Uterus (tissue), 2 donors: ENCODE results near the gene JAG1.

ENCODE experiments used
- CTCF ChIP-seq, 4 experiments: fragments of 200-600 bp in 2 of 4; fragments of 450-650 bp in 2 of 4; sonication (generic) in 2 of 4; IDR thresholded peaks; one replicate each; pipeline ENCODE4 v1.5.1; 2016 to 2019; ENCODE audit warnings: antibody characterized with exemption in 4 of 4, mild to moderate bottlenecking in 2 of 4, moderate library complexity in 1 of 4
- POLR2A ChIP-seq, 2 donors: fragments of 450-650 bp; IDR thresholded peaks; one replicate each; pipeline ENCODE4 v1.6.1; 2016; ENCODE audit warnings: antibody characterized with exemption in 2 of 2, mild to moderate bottlenecking in 1 of 2, moderate library complexity in 1 of 2

- TF ChIP-seq CTCF (IDR thresholded peaks at IDR 0.05), result no peak
- TF ChIP-seq POLR2A (IDR thresholded peaks at IDR 0.05), result no peak
These were observed 32.1 kb upstream of the JAG1 start for GRCh38 chr20:10705801-10706459.
